ENCODE data around the gene AQP12A. TPM values are rescaled to one million over a fixed set of nuclear protein-coding genes. Genes with fewer than 3 reads are reported as not detected.

AQP12A gene
- total RNA-seq, 1 donor from 2014 or later: not detected

DNA sequence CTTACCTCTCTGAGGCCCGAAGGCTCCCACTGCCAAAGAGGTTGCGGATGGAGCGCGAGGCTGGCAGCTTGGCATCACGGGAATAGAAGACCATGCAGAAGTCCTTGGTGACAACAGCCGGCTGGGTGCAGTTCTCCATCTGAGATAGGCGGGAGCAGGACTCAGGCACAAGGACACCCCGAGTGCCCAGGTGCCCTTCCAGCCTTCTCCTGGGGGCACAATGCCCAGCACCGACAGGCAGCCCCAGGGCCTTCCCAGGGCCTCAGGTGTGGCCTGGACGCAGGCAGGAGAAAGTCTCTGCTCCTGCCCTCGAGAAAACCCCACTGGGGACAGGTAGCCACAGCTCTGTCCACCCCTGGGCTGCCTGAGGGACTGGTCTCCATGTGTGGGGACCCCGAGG, 33.6 kb downstream of the AQP12A start:
- peaks cover 4% of the 10 kb centered on the region for H3K36me3 Mint-ChIP-seq (ENCODE audit: unreplicated experiment)

GRCh38 chr2:240725671-240726070, 34.0 kb downstream of the AQP12A start:
- TF ChIP-seq, protein P1, sequence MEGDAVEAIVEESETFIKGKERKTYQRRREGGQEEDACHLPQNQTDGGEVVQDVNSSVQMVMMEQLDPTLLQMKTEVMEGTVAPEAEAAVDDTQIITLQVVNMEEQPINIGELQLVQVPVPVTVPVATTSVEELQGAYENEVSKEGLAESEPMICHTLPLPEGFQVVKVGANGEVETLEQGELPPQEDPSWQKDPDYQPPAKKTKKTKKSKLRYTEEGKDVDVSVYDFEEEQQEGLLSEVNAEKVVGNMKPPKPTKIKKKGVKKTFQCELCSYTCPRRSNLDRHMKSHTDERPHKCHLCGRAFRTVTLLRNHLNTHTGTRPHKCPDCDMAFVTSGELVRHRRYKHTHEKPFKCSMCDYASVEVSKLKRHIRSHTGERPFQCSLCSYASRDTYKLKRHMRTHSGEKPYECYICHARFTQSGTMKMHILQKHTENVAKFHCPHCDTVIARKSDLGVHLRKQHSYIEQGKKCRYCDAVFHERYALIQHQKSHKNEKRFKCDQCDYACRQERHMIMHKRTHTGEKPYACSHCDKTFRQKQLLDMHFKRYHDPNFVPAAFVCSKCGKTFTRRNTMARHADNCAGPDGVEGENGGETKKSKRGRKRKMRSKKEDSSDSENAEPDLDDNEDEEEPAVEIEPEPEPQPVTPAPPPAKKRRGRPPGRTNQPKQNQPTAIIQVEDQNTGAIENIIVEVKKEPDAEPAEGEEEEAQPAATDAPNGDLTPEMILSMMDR (IDR thresholded peaks at IDR 0.05; ENCODE audit: partially characterized antibody, unreplicated experiment): no peak
- no peak for DNase-seq
- Mint-ChIP-seq H3K4me3 (ENCODE audit: unreplicated experiment) (no peak overlapping the region), H3K9me3 (ENCODE audit: unreplicated experiment) (peaks cover 13% of the 10 kb centered on the region), H3K4me1 (ENCODE audit: low read depth, unreplicated experiment) (peaks cover 11% of the 10 kb centered on the region), H3K27ac (ENCODE audit: unreplicated experiment) (no peak overlapping the region), H3K36me3 (ENCODE audit: unreplicated experiment) (peaks cover 4% of the 10 kb centered on the region), H3K27me3 (ENCODE audit: unreplicated experiment) (peaks cover 28% of the 10 kb centered on the region)

More for the DNA sequence above, 33.6 kb downstream of the AQP12A start:
- Mint-ChIP-seq H3K27me3 (ENCODE audit: unreplicated experiment) (peaks cover 27% of the 10 kb centered on the region), H3K9me3 (ENCODE audit: unreplicated experiment) (peaks cover 14% of the 10 kb centered on the region), H3K4me1 (ENCODE audit: low read depth, unreplicated experiment) (peaks cover 8% of the 10 kb centered on the region), H3K27ac (ENCODE audit: unreplicated experiment) (no peak overlapping the region), H3K4me3 (ENCODE audit: unreplicated experiment) (no peak overlapping the region)
- TF ChIP-seq, protein P1 (IDR thresholded peaks at IDR 0.05; ENCODE audit: partially characterized antibody, unreplicated experiment): no peak
- DNase-seq: no peak

GRCh38 chr2:240726876-240727275, 35.2 kb downstream of the AQP12A start:
- Mint-ChIP-seq H3K9me3 (ENCODE audit: unreplicated experiment) (peaks cover 18% of the 10 kb centered on the region), H3K27me3 (ENCODE audit: unreplicated experiment) (peaks cover 35% of the 10 kb centered on the region), H3K36me3 (ENCODE audit: unreplicated experiment) (peaks cover 4% of the 10 kb centered on the region), H3K4me1 (ENCODE audit: low read depth, unreplicated experiment) (peaks cover 11% of the 10 kb centered on the region), H3K4me3 (ENCODE audit: unreplicated experiment) (no peak overlapping the region), H3K27ac (ENCODE audit: unreplicated experiment) (peak overlapping the region; percentile 38)
- DNase-seq: no peak
- TF ChIP-seq, protein P1 (IDR thresholded peaks at IDR 0.05; ENCODE audit: partially characterized antibody, unreplicated experiment): no peak

- Mint-ChIP-seq H3K9me3 (ENCODE audit: unreplicated experiment) (peaks cover 18% of the 10 kb centered on the region), H3K27ac (ENCODE audit: unreplicated experiment) (peak overlapping the region; percentile 38), H3K4me1 (ENCODE audit: low read depth, unreplicated experiment) (peaks cover 11% of the 10 kb centered on the region), H3K4me3 (ENCODE audit: unreplicated experiment) (no peak overlapping the region), H3K27me3 (ENCODE audit: unreplicated experiment) (peaks cover 35% of the 10 kb centered on the region), H3K36me3 (ENCODE audit: unreplicated experiment) (peaks cover 4% of the 10 kb centered on the region)
- TF ChIP-seq, protein P1 (IDR thresholded peaks at IDR 0.05; ENCODE audit: partially characterized antibody, unreplicated experiment): no peak
- DNase-seq: no peak
These were observed 35.8 kb downstream of the AQP12A start for GRCh38 chr2:240727439-240727838.

DNA sequence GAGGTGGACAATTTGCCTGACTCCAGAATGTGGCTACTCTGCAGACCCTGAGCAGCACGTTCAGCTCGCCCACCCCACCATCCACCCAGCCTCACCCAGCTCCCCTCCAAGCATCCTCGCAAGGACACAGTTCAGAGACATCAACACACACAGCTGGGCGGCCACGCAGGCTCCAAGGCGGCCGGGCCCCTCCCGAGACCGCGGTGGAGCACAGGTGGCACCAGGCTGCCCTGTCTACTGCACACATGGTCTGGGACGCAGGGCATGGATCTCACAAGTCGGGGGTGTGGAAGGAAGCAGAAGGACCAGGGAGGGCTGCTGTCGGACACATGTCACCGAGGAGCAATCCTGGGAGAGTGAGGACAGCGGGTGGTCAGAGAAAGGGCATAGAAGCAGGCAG, 36.2 kb downstream of the AQP12A start:
- Mint-ChIP-seq H3K4me1 (ENCODE audit: low read depth, unreplicated experiment) (peaks cover 11% of the 10 kb centered on the region), H3K4me3 (ENCODE audit: unreplicated experiment) (peak overlapping the region; percentile 11), H3K9me3 (ENCODE audit: unreplicated experiment) (peaks cover 16% of the 10 kb centered on the region), H3K27me3 (ENCODE audit: unreplicated experiment) (peaks cover 34% of the 10 kb centered on the region), H3K36me3 (ENCODE audit: unreplicated experiment) (peaks cover 4% of the 10 kb centered on the region), H3K27ac (ENCODE audit: unreplicated experiment) (peak overlapping the region; percentile 85)
- TF ChIP-seq, protein P1 (IDR thresholded peaks at IDR 0.05; ENCODE audit: partially characterized antibody, unreplicated experiment): no peak
- no peak for DNase-seq

All from glutamatergic neuron (in vitro differentiated cells).